SK-N-SH treated with all-trans-retinoic acid at 6 μM for 48 hours (cell line): ENCODE measurements around the gene C9orf50.

ENCODE experiments used
- ATAC-seq: fragments of 200-7000 bp; cut with Tn5 transposase; 3 replicates; pipeline ENCODE4 v1.9.1; 2020; ENCODE audit warnings: mild to moderate bottlenecking, moderate library complexity
- ARNTL ChIP-seq: fragments of 450-650 bp; formaldehyde crosslinking; IDR thresholded peaks from 2 replicates; pipeline ENCODE4 v1.5.0; 2020; ENCODE audit warnings: low read depth, mild to moderate bottlenecking, moderate library complexity, borderline replicate concordance
- BACH2 ChIP-seq: fragments of 250-450 bp; sonication (Bioruptor Pico); IDR thresholded peaks from 2 replicates; pipeline ENCODE4 v1.9.0; 2021; ENCODE audit warnings: mild to moderate bottlenecking, borderline replicate concordance
- CSDC2 ChIP-seq: fragments of 250-450 bp; sonication (Bioruptor Pico); IDR thresholded peaks from 2 replicates; pipeline ENCODE4 v1.5.0; 2020; ENCODE audit warnings: mild to moderate bottlenecking, moderate library complexity
- ESRRG ChIP-seq: fragments of 250-450 bp; sonication (Bioruptor Pico); IDR thresholded peaks from 2 replicates; pipeline ENCODE4 v1.6.1; 2021; ENCODE audit warnings: mild to moderate bottlenecking
- GLIS3 ChIP-seq: fragments of 250-450 bp; sonication (Bioruptor Pico); IDR thresholded peaks from 2 replicates; pipeline ENCODE4 v1.5.0; 2020; ENCODE audit warnings: mild to moderate bottlenecking, moderate library complexity
- ISL1 ChIP-seq: fragments of 250-450 bp; sonication (Bioruptor Pico); IDR thresholded peaks from 2 replicates; pipeline ENCODE4 v2.1.2; 2022; ENCODE audit warnings: mild to moderate bottlenecking, moderate library complexity
- OSR1 ChIP-seq: fragments of 250-450 bp; sonication (Bioruptor Pico); IDR thresholded peaks from 2 replicates; pipeline ENCODE4 v1.8.0; 2022; ENCODE audit warnings: moderate library complexity, mild to moderate bottlenecking, inconsistent platforms
- PPARA ChIP-seq: fragments of 250-450 bp; sonication (Bioruptor Pico); IDR thresholded peaks from 2 replicates; pipeline ENCODE4 v1.5.0; 2020; ENCODE audit warnings: mild to moderate bottlenecking, borderline replicate concordance
- RARB ChIP-seq: fragments of 250-450 bp; sonication (Bioruptor Pico); IDR thresholded peaks from 2 replicates; pipeline ENCODE4 v1.8.0; 2021; ENCODE audit warnings: mild to moderate bottlenecking, moderate library complexity
- SNAI2 ChIP-seq: fragments of 250-450 bp; sonication (Bioruptor Pico); IDR thresholded peaks from 2 replicates; pipeline ENCODE4 v1.5.0; 2020; ENCODE audit warnings: mild to moderate bottlenecking, moderate library complexity
- TCF4 ChIP-seq: fragments of 250-450 bp; sonication (Bioruptor Pico); IDR thresholded peaks from 2 replicates; pipeline ENCODE4 v1.8.0; 2021; ENCODE audit warnings: mild to moderate bottlenecking, moderate library complexity, borderline replicate concordance
- TOX ChIP-seq: fragments of 250-450 bp; sonication (Bioruptor Pico); IDR thresholded peaks from 2 replicates; pipeline ENCODE4 v1.8.0; 2021; ENCODE audit warnings: mild to moderate bottlenecking, moderate library complexity, borderline replicate concordance
- ZC3H10 ChIP-seq: fragments of 250-450 bp; sonication (Bioruptor Pico); IDR thresholded peaks from 2 replicates; pipeline ENCODE4 v1.5.1; 2021; ENCODE audit warnings: mild to moderate bottlenecking, moderate library complexity
- ZFP3 ChIP-seq: fragments of 250-450 bp; sonication (Bioruptor Pico); IDR thresholded peaks from 2 replicates; pipeline ENCODE4 v1.5.0; 2020; ENCODE audit warnings: mild to moderate bottlenecking, moderate library complexity
- ZFP30 ChIP-seq: fragments of 450-650 bp; formaldehyde crosslinking; IDR thresholded peaks from 2 replicates; pipeline ENCODE4 v1.5.0; 2022; ENCODE audit warnings: mild to moderate bottlenecking, moderate library complexity
- ZNF565 ChIP-seq: fragments of 450-650 bp; formaldehyde crosslinking; conservative IDR thresholded peaks from 2 replicates; pipeline ENCODE4 v1.5.0; 2020; ENCODE audit warnings: low read depth, mild to moderate bottlenecking, moderate library complexity
- ZNF70 ChIP-seq: fragments of 450-650 bp; formaldehyde crosslinking; IDR thresholded peaks from 2 replicates; pipeline ENCODE4 v1.5.0; 2020; ENCODE audit warnings: mild to moderate bottlenecking, moderate library complexity
- ZNF8 ChIP-seq: fragments of 450-650 bp; formaldehyde crosslinking; IDR thresholded peaks from 2 replicates; pipeline ENCODE4 v1.5.0; 2020; ENCODE audit warnings: mild to moderate bottlenecking, moderate library complexity
- TF ChIP-seq, protein P1 (sequence below): fragments of 250-450 bp; sonication (Bioruptor Pico); IDR thresholded peaks from 2 replicates; pipeline ENCODE4 v1.5.1; 2020; ENCODE audit warnings: low read depth, mild to moderate bottlenecking, moderate library complexity
- TF ChIP-seq, protein P2 (sequence below): fragments of 250-450 bp; sonication (Bioruptor Pico); IDR thresholded peaks from 2 replicates; pipeline ENCODE4 v1.8.0; 2020; ENCODE audit warnings: mild to moderate bottlenecking, moderate library complexity, borderline replicate concordance
- TF ChIP-seq, protein P3 (sequence below): fragments of 250-450 bp; sonication (Bioruptor Pico); IDR thresholded peaks from 2 replicates; pipeline ENCODE4 v1.5.1; 2021; ENCODE audit warnings: mild to moderate bottlenecking, moderate library complexity
- TF ChIP-seq, protein P4 (sequence below): fragments of 250-450 bp; sonication (Bioruptor Pico); IDR thresholded peaks from 2 replicates; pipeline ENCODE4 v1.8.0; 2021; ENCODE audit warnings: low read depth, mild to moderate bottlenecking, moderate library complexity, borderline replicate concordance
- TF ChIP-seq, protein P5 (sequence below): fragments of 250-450 bp; sonication (Bioruptor Pico); IDR thresholded peaks from 2 replicates; pipeline ENCODE4 v1.5.0; 2020; ENCODE audit warnings: mild to moderate bottlenecking, moderate library complexity

The C9orf50 gene

DNA sequence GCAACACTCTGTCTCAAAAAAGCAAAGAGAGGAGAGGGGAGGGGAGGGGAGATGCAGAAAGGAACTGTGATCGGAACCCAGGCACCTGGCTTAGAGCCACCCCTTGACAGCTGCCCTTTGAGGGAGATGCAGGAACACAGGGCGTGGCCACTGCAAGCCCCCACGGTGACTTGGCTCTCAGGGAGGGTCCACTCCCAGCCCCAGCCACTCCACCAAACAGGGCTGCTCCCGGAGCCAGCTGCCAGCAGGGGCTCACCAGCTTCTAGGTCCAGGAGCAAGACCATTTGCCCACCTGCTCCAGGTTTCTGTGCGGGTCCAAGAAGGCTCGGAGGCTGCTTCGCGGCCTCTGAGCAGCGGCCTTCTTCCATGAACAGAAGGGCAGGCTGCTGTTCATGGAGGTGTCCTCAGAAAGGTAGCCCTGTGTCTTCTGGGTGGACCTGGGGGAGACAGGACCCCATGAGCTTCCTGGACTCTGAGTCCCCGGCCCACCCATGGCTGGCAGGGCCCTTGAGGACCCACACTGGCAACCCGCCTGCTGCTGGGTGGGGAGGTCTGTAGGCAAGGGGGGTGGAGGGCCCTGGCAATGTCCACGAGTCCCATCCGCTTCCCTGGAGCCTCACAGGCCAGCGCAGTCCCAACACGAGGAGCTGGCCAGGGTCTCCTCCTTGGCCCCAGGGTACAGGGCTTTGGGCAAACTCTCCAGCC is 7.9 kb downstream of the C9orf50 start:
- TF ChIP-seq SNAI2 (CRISPR knock-in tag) (no peak), PPARA (no peak), ZNF8 (CRISPR knock-in tag) (no peak), OSR1 (CRISPR knock-in tag) (no peak), CSDC2 (no peak), GLIS3 (no peak), ZFP3 (no peak), TOX (CRISPR knock-in tag) (no peak), TCF4 (no peak), ARNTL (CRISPR knock-in tag) (no peak), ISL1 (CRISPR knock-in tag) (no peak), ZC3H10 (CRISPR knock-in tag) (no peak), ZNF70 (CRISPR knock-in tag) (no peak)
- TF ChIP-seq, protein P1, sequence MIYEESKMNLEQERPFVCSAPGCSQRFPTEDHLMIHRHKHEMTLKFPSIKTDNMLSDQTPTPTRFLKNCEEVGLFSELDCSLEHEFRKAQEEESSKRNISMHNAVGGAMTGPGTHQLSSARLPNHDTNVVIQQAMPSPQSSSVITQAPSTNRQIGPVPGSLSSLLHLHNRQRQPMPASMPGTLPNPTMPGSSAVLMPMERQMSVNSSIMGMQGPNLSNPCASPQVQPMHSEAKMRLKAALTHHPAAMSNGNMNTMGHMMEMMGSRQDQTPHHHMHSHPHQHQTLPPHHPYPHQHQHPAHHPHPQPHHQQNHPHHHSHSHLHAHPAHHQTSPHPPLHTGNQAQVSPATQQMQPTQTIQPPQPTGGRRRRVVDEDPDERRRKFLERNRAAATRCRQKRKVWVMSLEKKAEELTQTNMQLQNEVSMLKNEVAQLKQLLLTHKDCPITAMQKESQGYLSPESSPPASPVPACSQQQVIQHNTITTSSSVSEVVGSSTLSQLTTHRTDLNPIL (CRISPR knock-in tag): no peak
- TF ChIP-seq, protein P2, sequence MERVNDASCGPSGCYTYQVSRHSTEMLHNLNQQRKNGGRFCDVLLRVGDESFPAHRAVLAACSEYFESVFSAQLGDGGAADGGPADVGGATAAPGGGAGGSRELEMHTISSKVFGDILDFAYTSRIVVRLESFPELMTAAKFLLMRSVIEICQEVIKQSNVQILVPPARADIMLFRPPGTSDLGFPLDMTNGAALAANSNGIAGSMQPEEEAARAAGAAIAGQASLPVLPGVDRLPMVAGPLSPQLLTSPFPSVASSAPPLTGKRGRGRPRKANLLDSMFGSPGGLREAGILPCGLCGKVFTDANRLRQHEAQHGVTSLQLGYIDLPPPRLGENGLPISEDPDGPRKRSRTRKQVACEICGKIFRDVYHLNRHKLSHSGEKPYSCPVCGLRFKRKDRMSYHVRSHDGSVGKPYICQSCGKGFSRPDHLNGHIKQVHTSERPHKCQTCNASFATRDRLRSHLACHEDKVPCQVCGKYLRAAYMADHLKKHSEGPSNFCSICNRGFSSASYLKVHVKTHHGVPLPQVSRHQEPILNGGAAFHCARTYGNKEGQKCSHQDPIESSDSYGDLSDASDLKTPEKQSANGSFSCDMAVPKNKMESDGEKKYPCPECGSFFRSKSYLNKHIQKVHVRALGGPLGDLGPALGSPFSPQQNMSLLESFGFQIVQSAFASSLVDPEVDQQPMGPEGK (CRISPR knock-in tag): no peak
- TF ChIP-seq, protein P3, sequence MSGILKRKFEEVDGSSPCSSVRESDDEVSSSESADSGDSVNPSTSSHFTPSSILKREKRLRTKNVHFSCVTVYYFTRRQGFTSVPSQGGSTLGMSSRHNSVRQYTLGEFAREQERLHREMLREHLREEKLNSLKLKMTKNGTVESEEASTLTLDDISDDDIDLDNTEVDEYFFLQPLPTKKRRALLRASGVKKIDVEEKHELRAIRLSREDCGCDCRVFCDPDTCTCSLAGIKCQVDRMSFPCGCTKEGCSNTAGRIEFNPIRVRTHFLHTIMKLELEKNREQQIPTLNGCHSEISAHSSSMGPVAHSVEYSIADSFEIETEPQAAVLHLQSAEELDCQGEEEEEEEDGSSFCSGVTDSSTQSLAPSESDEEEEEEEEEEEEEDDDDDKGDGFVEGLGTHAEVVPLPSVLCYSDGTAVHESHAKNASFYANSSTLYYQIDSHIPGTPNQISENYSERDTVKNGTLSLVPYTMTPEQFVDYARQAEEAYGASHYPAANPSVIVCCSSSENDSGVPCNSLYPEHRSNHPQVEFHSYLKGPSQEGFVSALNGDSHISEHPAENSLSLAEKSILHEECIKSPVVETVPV (CRISPR knock-in tag): no peak
- ATAC-seq: no peak

DNA sequence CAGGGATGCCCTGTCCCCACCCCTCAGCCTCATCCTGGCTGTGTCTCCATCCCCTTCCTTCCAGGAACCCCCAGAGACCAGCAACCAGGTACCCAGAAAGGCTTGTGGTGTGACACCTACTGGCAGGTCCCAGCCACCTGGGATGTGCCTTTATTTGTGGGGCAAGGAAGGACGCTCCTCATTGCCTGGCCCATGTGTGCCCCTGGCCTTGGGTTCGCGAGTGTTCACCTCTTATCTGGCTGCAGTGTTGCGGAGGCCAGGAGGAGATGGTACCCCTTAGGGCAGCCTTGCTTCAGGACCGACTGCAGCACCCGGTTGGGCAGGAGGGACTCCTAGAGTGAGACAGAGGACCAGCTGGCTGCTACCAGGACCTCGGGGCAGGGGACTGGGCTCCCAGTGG is 8.8 kb downstream of the C9orf50 start:
- TF ChIP-seq, protein P2 (CRISPR knock-in tag): no peak
- TF ChIP-seq TCF4: no peak
- no peak for TF ChIP-seq OSR1 (CRISPR knock-in tag)
- TF ChIP-seq, protein P1 (CRISPR knock-in tag): no peak
- TF ChIP-seq PPARA: no peak
- TF ChIP-seq, protein P4, sequence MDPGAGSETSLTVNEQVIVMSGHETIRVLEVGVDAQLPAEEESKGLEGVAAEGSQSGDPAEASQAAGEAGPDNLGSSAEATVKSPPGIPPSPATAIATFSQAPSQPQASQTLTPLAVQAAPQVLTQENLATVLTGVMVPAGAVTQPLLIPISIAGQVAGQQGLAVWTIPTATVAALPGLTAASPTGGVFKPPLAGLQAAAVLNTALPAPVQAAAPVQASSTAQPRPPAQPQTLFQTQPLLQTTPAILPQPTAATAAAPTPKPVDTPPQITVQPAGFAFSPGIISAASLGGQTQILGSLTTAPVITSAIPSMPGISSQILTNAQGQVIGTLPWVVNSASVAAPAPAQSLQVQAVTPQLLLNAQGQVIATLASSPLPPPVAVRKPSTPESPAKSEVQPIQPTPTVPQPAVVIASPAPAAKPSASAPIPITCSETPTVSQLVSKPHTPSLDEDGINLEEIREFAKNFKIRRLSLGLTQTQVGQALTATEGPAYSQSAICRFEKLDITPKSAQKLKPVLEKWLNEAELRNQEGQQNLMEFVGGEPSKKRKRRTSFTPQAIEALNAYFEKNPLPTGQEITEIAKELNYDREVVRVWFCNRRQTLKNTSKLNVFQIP (CRISPR knock-in tag): no peak
- TF ChIP-seq TOX (CRISPR knock-in tag): no peak
- no peak for TF ChIP-seq ZFP30 (CRISPR knock-in tag)
- no peak for TF ChIP-seq ISL1 (CRISPR knock-in tag)
- TF ChIP-seq RARB: no peak
- TF ChIP-seq, protein P5, sequence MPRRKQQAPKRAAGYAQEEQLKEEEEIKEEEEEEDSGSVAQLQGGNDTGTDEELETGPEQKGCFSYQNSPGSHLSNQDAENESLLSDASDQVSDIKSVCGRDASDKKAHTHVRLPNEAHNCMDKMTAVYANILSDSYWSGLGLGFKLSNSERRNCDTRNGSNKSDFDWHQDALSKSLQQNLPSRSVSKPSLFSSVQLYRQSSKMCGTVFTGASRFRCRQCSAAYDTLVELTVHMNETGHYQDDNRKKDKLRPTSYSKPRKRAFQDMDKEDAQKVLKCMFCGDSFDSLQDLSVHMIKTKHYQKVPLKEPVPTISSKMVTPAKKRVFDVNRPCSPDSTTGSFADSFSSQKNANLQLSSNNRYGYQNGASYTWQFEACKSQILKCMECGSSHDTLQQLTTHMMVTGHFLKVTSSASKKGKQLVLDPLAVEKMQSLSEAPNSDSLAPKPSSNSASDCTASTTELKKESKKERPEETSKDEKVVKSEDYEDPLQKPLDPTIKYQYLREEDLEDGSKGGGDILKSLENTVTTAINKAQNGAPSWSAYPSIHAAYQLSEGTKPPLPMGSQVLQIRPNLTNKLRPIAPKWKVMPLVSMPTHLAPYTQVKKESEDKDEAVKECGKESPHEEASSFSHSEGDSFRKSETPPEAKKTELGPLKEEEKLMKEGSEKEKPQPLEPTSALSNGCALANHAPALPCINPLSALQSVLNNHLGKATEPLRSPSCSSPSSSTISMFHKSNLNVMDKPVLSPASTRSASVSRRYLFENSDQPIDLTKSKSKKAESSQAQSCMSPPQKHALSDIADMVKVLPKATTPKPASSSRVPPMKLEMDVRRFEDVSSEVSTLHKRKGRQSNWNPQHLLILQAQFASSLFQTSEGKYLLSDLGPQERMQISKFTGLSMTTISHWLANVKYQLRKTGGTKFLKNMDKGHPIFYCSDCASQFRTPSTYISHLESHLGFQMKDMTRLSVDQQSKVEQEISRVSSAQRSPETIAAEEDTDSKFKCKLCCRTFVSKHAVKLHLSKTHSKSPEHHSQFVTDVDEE (CRISPR knock-in tag): no peak
- TF ChIP-seq ZNF8 (CRISPR knock-in tag): no peak
- TF ChIP-seq ZC3H10 (CRISPR knock-in tag): no peak
- no peak for TF ChIP-seq ESRRG (CRISPR knock-in tag)
- no peak for TF ChIP-seq GLIS3
- no peak for TF ChIP-seq ZNF565 (CRISPR knock-in tag)
- TF ChIP-seq ZNF70 (CRISPR knock-in tag): no peak
- TF ChIP-seq, protein P3 (CRISPR knock-in tag): no peak
- TF ChIP-seq BACH2 (CRISPR knock-in tag): no peak
- TF ChIP-seq ARNTL (CRISPR knock-in tag): no peak
- ATAC-seq: no peak
